ENCODE measurements around the gene RND2. TPM values are rescaled to one million over a fixed set of nuclear protein-coding genes. Genes with fewer than 3 reads are reported as not detected.
"Not testable (repeated sequence)": the region's sequence is repeated elsewhere in the genome, so short reads cannot be mapped to it uniquely, and the experiment has no call there.

The RND2 gene
- 10 to 100 TPM in 5 of 8 experiments, 1 to 10 TPM in 2, under 1 TPM in 1; 0.66 to 27.3 (median 19.9) TPM for total RNA-seq

DNA sequence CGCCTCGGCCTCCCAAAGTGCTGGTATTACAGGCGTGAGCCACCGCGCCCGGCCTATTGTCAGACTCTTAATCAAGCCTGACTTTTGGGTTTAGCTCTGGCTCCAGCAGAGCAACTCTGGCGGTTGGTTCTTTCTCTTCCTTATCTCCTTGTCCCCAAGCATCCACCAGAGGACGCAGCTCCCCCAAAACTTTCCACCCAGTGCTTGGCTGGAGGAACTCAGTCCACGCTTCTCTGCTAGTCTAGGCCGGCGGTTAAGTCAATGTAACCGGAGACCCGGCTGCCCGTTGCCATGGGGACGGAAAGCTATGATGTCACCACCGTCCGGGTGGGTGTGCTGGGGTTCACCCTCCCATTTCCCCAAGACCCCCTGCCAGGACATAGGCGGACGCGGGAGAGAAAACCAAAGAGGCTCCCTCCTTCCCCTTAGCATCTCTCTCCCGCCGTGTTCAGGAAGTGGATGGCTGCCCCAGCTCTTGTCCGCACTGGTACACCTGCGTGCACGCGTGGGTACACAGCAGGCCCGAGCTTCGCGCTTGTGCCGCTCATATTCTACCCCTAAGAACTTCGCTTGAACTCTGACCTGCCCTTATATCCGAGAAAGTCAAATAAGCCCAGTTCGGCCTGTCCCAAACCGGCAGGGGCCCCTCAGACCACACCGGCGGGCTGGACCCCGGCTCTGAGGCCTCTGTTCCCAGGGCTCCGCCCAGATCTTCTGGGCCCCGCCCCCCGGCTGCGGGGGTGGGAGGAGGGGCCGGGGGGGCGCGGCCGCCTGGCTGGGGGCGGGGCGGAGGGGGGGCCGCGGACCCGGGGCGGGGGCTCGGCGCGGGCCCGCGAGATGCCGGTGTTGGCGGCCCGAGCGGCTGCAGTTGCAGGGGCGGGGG, at the start of gene RND2:
Gene RND2, plus strand, starts transcription at position 825 of the 883 bp plus-strand sequence. CDS start 117 bp downstream, outside the sequence.
- peak within 1 kb of the TSS; percentile 75 to 82 for H3K27ac ChIP-seq
- peak within 1 kb of the TSS; percentile 44 to 50 (median 46) for H3K4me3 ChIP-seq
- ATAC-seq (replicated peaks in 6 of 8): peak; percentile 52 to 74 (median 66)
- WGBS, 10 experiments: 0 to 2% (median 0%) methylated on average over 1 to 22 of the region's 61 CpGs; no CpG with 5 or more reads in 6 of the 10 experiments
- H3K4me1 ChIP-seq (replicated peaks in 1 of 2): peaks cover 29 to 34% of the 10 kb centered on the region in 2 donors
- in situ Hi-C loops (cut with MboI; ENCODE audit: low pct_unique_long_range_greater_than_20kb in 2 of 9, low sequenced_read_pairs in 9 of 9, unreplicated experiment in 9 of 9): loop anchor here in 1 of 9 experiments (25.0 kb wide), 1 partner anchor 313 kb away; no protein-coding TSS in a partner anchor

- no peak for ATAC-seq (replicated peaks in 6 of 8)
- in situ Hi-C loops (cut with MboI; ENCODE audit: low pct_unique_long_range_greater_than_20kb in 2 of 9, low sequenced_read_pairs in 9 of 9, unreplicated experiment in 9 of 9): no loop called here
- Histone ChIP-seq H3K4me3 (no peak overlapping the region), H3K4me1 (replicated peaks in 1 of 2) (peaks cover 6% of the 10 kb centered on the region in 2 donors), H3K27ac (no peak overlapping the region)
- WGBS, 10 experiments: 50 to 100% (median 80%) methylated on average over 1 to 2 of the region's 2 CpGs; no CpG with 5 or more reads in 3 of the 10 experiments
Measured at GRCh38 chr17:42975265-42975664, 49.8 kb upstream of the RND2 start.

DNA sequence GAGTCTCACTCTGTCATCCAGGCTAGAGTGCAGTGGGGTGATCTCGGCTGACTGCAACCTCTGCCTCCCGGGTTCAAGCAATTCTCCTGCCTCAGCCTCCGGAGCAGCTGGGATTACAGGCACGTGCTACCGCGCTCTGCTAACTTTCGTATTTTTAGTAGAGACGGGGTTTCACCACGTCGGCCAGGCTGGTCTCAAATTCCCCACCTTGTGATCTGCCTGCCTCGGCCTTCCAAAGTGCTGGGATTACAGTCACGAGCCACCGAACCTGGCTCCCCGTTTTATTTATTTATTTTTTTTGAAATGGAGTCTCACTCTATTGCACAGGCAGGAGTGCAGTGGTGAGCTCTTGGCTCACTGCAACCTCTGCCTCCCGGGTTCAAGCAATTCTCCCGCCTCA, 49.3 kb upstream of the RND2 start:
- H3K27ac ChIP-seq; H3K4me3 ChIP-seq; H3K4me1 ChIP-seq (replicated peaks in 1 of 2); in situ Hi-C loops (cut with MboI; ENCODE audit: low pct_unique_long_range_greater_than_20kb in 2 of 9, low sequenced_read_pairs in 9 of 9, unreplicated experiment in 9 of 9); ATAC-seq (replicated peaks in 6 of 8): not testable (repeated sequence)
- WGBS, 10 experiments: 75 to 100% (median 90%) methylated on average over 1 to 12 of the region's 16 CpGs; no CpG with 5 or more reads in 1 of the 10 experiments

GRCh38 chr17:42979511-42980273, 45.3 kb upstream of the RND2 start, which contains the start of gene PTGES3L:
PTGES3L (minus strand) TSS chr17:42980080; CDS start chr17:42980053, 27 bp downstream.
- peak within 1 kb of the TSS; percentile 82 to 97 (median 85) for H3K4me3 ChIP-seq
- H3K4me1 ChIP-seq (replicated peaks in 1 of 2): peaks cover 12 to 18% of the 10 kb centered on the region in 2 donors
- H3K27ac ChIP-seq: peak within 1 kb of the TSS; percentile 87 to 88
- in situ Hi-C loops (cut with MboI; ENCODE audit: low pct_unique_long_range_greater_than_20kb in 2 of 9, low sequenced_read_pairs in 9 of 9, unreplicated experiment in 9 of 9): no loop called here
- WGBS, 10 experiments: 0 to 90% (median 36%) methylated on average over 1 to 9 of the region's 21 CpGs; no CpG with 5 or more reads in 3 of the 10 experiments
- ATAC-seq (replicated peaks in 6 of 8): peak; percentile 36 to 78 (median 57)

DNA sequence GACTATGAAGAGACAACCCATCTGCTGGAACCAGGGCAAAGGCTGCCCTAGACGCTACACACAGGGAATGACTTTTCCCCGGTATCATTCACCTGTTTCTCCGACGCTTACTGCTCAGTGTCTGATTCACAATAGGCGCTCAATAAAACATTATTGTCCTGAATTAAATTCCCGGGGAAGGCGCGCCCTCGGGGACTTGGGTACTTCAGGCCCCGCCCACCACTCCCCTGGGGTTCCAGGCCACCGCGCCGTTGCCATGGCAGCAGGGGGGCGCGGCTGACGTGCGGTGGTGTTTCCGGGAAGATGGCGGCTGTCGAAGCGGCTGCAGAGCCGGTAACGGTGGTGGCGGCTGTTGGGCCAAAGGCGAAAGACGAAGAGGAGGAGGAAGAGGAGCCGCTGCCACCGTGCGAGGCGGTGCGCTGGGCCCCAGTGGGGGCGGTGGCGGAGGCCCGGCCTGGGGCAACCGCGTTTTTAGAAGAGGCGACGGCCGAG, 44.7 kb upstream of the RND2 start, which contains the start of gene RUNDC1:
Gene RUNDC1, plus strand, starts transcription at position 292 of the 492 bp plus-strand sequence. Its CDS starts 12 bp downstream, at position 304.
- 0% methylated on average over 2 to 4 of the region's 39 CpGs; no CpG with 5 or more reads in 7 of the 10 experiments for WGBS, 10 experiments
- in situ Hi-C loops (cut with MboI; ENCODE audit: low pct_unique_long_range_greater_than_20kb in 2 of 9, low sequenced_read_pairs in 9 of 9, unreplicated experiment in 9 of 9): no loop called here
- peaks cover 12 to 18% of the 10 kb centered on the region in 2 donors for H3K4me1 ChIP-seq (replicated peaks in 1 of 2)
- H3K4me3 ChIP-seq: peak within 1 kb of the TSS; percentile 82 to 97 (median 85)
- ATAC-seq (replicated peaks in 6 of 8): peak; percentile 71 to 87 (median 83)
- H3K27ac ChIP-seq: peak within 1 kb of the TSS; percentile 87 to 88

- Histone ChIP-seq H3K4me1 (replicated peaks in 1 of 2) (peaks cover 12 to 18% of the 10 kb centered on the region in 2 donors), H3K27ac (peak overlapping the region; percentile 87 to 88), H3K4me3 (peak overlapping the region; percentile 82 to 97 (median 85))
- peak; percentile 58 to 75 (median 72) for ATAC-seq (replicated peaks in 6 of 8)
- in situ Hi-C loops (cut with MboI; ENCODE audit: low pct_unique_long_range_greater_than_20kb in 2 of 9, low sequenced_read_pairs in 9 of 9, unreplicated experiment in 9 of 9): no loop called here
- WGBS, 10 experiments: 0 to 2% (median 1%) methylated on average over 3 to 34 of the region's 67 CpGs; no CpG with 5 or more reads in 5 of the 10 experiments
Measured at GRCh38 chr17:42980766-42981397, 44.1 kb upstream of the RND2 start.

GRCh38 chr17:42982266-42982665, 42.8 kb upstream of the RND2 start:
- Histone ChIP-seq H3K4me3 (no peak overlapping the region), H3K4me1 (replicated peaks in 1 of 2) (peaks cover 12 to 18% of the 10 kb centered on the region in 2 donors), H3K27ac (no peak overlapping the region)
- in situ Hi-C loops (cut with MboI; ENCODE audit: low pct_unique_long_range_greater_than_20kb in 2 of 9, low sequenced_read_pairs in 9 of 9, unreplicated experiment in 9 of 9): no loop called here
- ATAC-seq (replicated peaks in 6 of 8): no peak

DNA sequence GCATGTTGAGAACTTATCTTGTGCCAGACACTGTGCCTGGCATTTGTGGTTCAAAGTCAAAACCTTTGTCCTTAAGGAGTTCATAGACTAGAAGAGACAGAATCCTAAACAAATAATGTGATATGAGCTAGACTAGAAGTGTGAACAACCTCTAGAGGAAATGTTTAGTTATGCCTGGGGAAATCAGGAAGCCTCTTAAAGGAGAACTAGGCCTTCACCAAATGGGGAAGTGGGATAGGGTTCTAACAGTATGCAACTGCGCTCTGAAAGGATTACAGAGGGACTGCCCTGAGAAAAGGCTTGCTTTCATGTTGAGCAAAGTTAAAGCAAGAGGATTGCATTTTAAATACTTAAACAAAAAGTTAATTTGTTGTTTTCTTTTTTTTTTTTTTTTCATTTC, 39.8 kb upstream of the RND2 start:
- Histone ChIP-seq H3K4me3 (no peak overlapping the region), H3K4me1 (replicated peaks in 1 of 2) (peaks cover 6 to 12% of the 10 kb centered on the region in 2 donors), H3K27ac (no peak overlapping the region)
- in situ Hi-C loops (cut with MboI; ENCODE audit: low pct_unique_long_range_greater_than_20kb in 2 of 9, low sequenced_read_pairs in 9 of 9, unreplicated experiment in 9 of 9): no loop called here
- ATAC-seq (replicated peaks in 6 of 8): no peak
- 0 to 100% (median 71%) methylated on average over 1 of the region's 1 CpG; no CpG with 5 or more reads in 3 of the 10 experiments for WGBS, 10 experiments

GRCh38 chr17:42989141-42989540, 35.9 kb upstream of the RND2 start:
- no peak overlapping the region for H3K27ac ChIP-seq
- in situ Hi-C loops (cut with MboI; ENCODE audit: low pct_unique_long_range_greater_than_20kb in 2 of 9, low sequenced_read_pairs in 9 of 9, unreplicated experiment in 9 of 9): no loop called here
- WGBS, 10 experiments: 85 to 100% (median 95%) methylated on average over 5 of the region's 5 CpGs; no CpG with 5 or more reads in 4 of the 10 experiments

GRCh38 chr17:42989726-42990652, 35.0 kb upstream of the RND2 start:
- Histone ChIP-seq H3K4me1 (replicated peaks in 1 of 2) (no peaks in the 10 kb centered on the region), H3K4me3 (no peak overlapping the region), H3K27ac (no peak overlapping the region)
- 13 to 100% (median 84%) methylated on average over 2 to 6 of the region's 6 CpGs; no CpG with 5 or more reads in 3 of the 10 experiments for WGBS, 10 experiments
- in situ Hi-C loops (cut with MboI; ENCODE audit: low pct_unique_long_range_greater_than_20kb in 2 of 9, low sequenced_read_pairs in 9 of 9, unreplicated experiment in 9 of 9): no loop called here
- ATAC-seq (replicated peaks in 6 of 8): peak in 3 of 8 experiments; percentile 77 to 90 (median 80)

More at GRCh38 chr17:42989141-42989540, 35.9 kb upstream of the RND2 start:
- H3K4me3 ChIP-seq: no peak overlapping the region
- no peak for ATAC-seq (replicated peaks in 6 of 8)
- H3K4me1 ChIP-seq (replicated peaks in 1 of 2): no peaks in the 10 kb centered on the region

DNA sequence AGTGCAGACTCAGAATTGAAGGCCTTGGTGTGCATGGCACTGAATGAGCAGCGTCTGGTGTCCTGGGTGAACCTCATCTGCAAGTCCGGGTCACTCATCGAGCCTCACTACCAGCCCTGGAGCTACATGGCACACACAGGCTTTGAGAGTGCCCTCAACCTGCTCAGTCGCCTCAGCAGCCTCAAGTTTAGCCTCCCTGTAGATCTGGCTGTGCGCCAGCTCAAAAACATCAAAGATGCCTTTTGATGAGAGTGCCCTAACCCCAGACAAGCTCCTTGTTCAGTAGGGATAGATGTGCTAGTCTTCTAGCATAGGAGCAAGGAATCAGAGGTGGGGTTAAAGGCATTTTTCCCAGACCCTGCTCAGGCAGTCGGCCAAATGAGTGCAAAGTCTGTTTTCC, 33.6 kb upstream of the RND2 start:
- H3K4me3 ChIP-seq: no peak overlapping the region
- in situ Hi-C loops (cut with MboI; ENCODE audit: low pct_unique_long_range_greater_than_20kb in 2 of 9, low sequenced_read_pairs in 9 of 9, unreplicated experiment in 9 of 9): no loop called here
- 83 to 100% (median 92%) methylated on average over 1 to 4 of the region's 6 CpGs; no CpG with 5 or more reads in 4 of the 10 experiments for WGBS, 10 experiments
- H3K27ac ChIP-seq: no peak overlapping the region
- H3K4me1 ChIP-seq (replicated peaks in 1 of 2): no peaks in the 10 kb centered on the region
- peak in 2 of 8 experiments; percentile 16 to 20 for ATAC-seq (replicated peaks in 6 of 8)
